GM12878 (cell line): ENCODE measurements around the gene ZNF260. TPM values are rescaled to one million over a fixed set of nuclear protein-coding genes. Genes with fewer than 3 reads are reported as not detected.

Experiments
- BCL11A ChIP-seq: IDR thresholded peaks from 2 replicates; pipeline ENCODE4 v1.6.1; 2011; ENCODE audit warnings: low read depth, low read length
- BHLHE40 ChIP-seq, 2 experiments: fragments of 450-650 bp in 1 of 2; IDR thresholded peaks; 2 replicates each; pipeline ENCODE4 v1.6.1; 2011 to 2017; ENCODE audit warnings: low read depth in 2 of 2, borderline replicate concordance in 1 of 2, improper control_type of control experiment in 1 of 2, low read length in 1 of 2, mild to moderate bottlenecking in 1 of 2
- CEBPB ChIP-seq, 2 experiments: fragments of 150-350 bp in 1 of 2; IDR thresholded peaks; 2 replicates each; pipeline ENCODE4 v1.6.1; 2012 to 2014; ENCODE audit warnings: low read depth in 2 of 2, low read length in 2 of 2, borderline replicate concordance in 1 of 2, inconsistent platforms in 1 of 2
- CHD4 ChIP-seq: fragments of 200-600 bp; sonication (generic); IDR thresholded peaks from 2 replicates; pipeline ENCODE4 v1.6.1; 2016; ENCODE audit warnings: mild to moderate bottlenecking
- CUX1 ChIP-seq: IDR thresholded peaks from 2 replicates; pipeline ENCODE4 v1.6.1; 2012; ENCODE audit warnings: improper control_type of control experiment, low read depth, low read length; ENCODE audit not compliant: insufficient replicate concordance
- EED ChIP-seq: sonication (generic); IDR thresholded peaks from 2 replicates; pipeline ENCODE4 v1.6.1; 2016; ENCODE audit warnings: antibody characterized with exemption, low read depth
- ELK1 ChIP-seq: IDR thresholded peaks from 2 replicates; pipeline ENCODE4 v1.6.1; 2012; ENCODE audit warnings: low read depth, low read length, improper control_type of control experiment
- FOS ChIP-seq: IDR thresholded peaks from 3 replicates; pipeline ENCODE4 v1.6.1; 2011; ENCODE audit warnings: borderline replicate concordance; ENCODE audit not compliant: insufficient read length; ENCODE audit errors: extremely low read depth
- MYC ChIP-seq: IDR thresholded peaks from 2 replicates; pipeline ENCODE4 v1.6.1; 2011; ENCODE audit warnings: mild to moderate bottlenecking, low read length, moderate library complexity, inconsistent platforms; ENCODE audit not compliant: insufficient read depth, insufficient replicate concordance, insufficient read length, severe bottlenecking
- NFYB ChIP-seq: IDR thresholded peaks from 2 replicates; pipeline ENCODE4 v1.6.1; 2011; ENCODE audit warnings: low read depth, mild to moderate bottlenecking, low read length, improper control_type of control experiment, moderate library complexity; ENCODE audit not compliant: insufficient read depth
- PAX5 ChIP-seq: IDR thresholded peaks from 2 replicates; pipeline ENCODE4 v1.6.1; 2011; ENCODE audit warnings: low read depth, low read length, borderline replicate concordance
- POLR2A ChIP-seq: IDR thresholded peaks from 2 replicates; pipeline ENCODE4 v1.6.1; 2011; ENCODE audit warnings: low read depth, mild to moderate bottlenecking, low read length
- SKIL ChIP-seq: fragments of 450-650 bp; IDR thresholded peaks from 2 replicates; pipeline ENCODE4 v1.6.1; 2017; ENCODE audit warnings: mild to moderate bottlenecking, low read depth, inconsistent platforms; ENCODE audit not compliant: poor library complexity, severe bottlenecking
- SPI1 ChIP-seq: IDR thresholded peaks from 2 replicates; pipeline ENCODE4 v1.6.1; 2011; ENCODE audit warnings: low read depth, mild to moderate bottlenecking, low read length, moderate library complexity, borderline replicate concordance; ENCODE audit not compliant: insufficient read depth
- TAF1 ChIP-seq: IDR thresholded peaks from 2 replicates; pipeline ENCODE4 v1.6.1; 2011; ENCODE audit warnings: mild to moderate bottlenecking, low read depth, low read length, borderline replicate concordance
- ZBTB11 ChIP-seq: fragments of 450-650 bp; formaldehyde crosslinking; IDR thresholded peaks from 2 replicates; pipeline ENCODE4 v1.5.0; 2022; ENCODE audit warnings: mild to moderate bottlenecking, missing genetic modification characterization
- polyA plus RNA-seq, 11 experiments: library from polyadenylated mRNA; depleted of rRNA in 4 of 11; unstranded in 6 of 11; stranded (reverse) in 5 of 11; fragments of >200 nt; fragmentation: Nextera tagmentation in 4 of 11; fragmentation: Illumina TruSeq in 1 of 11; extraction: Ambion mirVana in 4 of 11; extraction: Trizol in 1 of 11; gene quantifications; 1 replicate in 1 of 11; 2 replicates in 10 of 11; pipeline versions ENCODE4 v1.2.1 to v1.2.3, GENCODE V29; 2011 to 2016; ENCODE audit warnings: inconsistent platforms in 2 of 11, missing spikeins in 2 of 11, low read depth in 1 of 11
- total RNA-seq, 4 experiments: library from RNA; depleted of rRNA in 3 of 4; stranded (reverse); fragments of >200 nt in 3 of 4; fragmentation: Illumina TruSeq in 1 of 4; extraction: Trizol in 1 of 4; gene quantifications; 2 replicates each; pipeline versions ENCODE4 v1.2.1 to v1.2.3, GENCODE V29; 2013 to 2021

The ZNF260 gene
- total and polyA plus RNA-seq, 10 of the 15 experiments (the other 5 are each of a cell fraction or from before 2014, with no cell fraction given), result 1.9 to 9.7 (median 7.1) TPM

- no peak for TF ChIP-seq CUX1
- no peak for TF ChIP-seq SPI1
- TF ChIP-seq CEBPB (IDR thresholded peaks at IDR 0.05; ENCODE audit: borderline replicate concordance in 1 of 2, low read depth in 2 of 2, low read length in 2 of 2), result 0 out of 4 replicates have a peak, but pooled peaks of 1 of the 2 experiments have one; percentile 23
- no peak for TF ChIP-seq BCL11A
- TF ChIP-seq BHLHE40 (IDR thresholded peaks at IDR 0.05; ENCODE audit: borderline replicate concordance in 1 of 2, low read depth in 2 of 2, low read length in 1 of 2), result peak; percentile 26 to 78; a peak in 1 of 4 replicates
- TF ChIP-seq ELK1, result 0 out of 2 replicates have a peak, but pooled peaks have one; percentile 20
- TF ChIP-seq FOS, result no peak
- no peak; the same call in 1 of the 2 replicates for TF ChIP-seq EED
- peak; percentile 6; the same call in 1 of the 2 replicates for TF ChIP-seq PAX5
- no peak for TF ChIP-seq CHD4
- TF ChIP-seq TAF1, result peak; percentile 43; the same call in 1 of the 2 replicates
- peak; percentile 78 for TF ChIP-seq POLR2A
- TF ChIP-seq NFYB, result no peak
- no peak for TF ChIP-seq MYC
- TF ChIP-seq ZBTB11 (CRISPR knock-in tag), result no peak
- no peak for TF ChIP-seq SKIL
Observed at GRCh38 chr19:36489118-36489919, 38.8 kb downstream of the ZNF260 start, which contains the start of gene ZNF566 (continued).
